Gastroesophageal sphincter (tissue), 3 donors: ENCODE data around the gene SHH.

ENCODE experiments used
- EP300 ChIP-seq: sonication (generic); formaldehyde crosslinking; IDR thresholded peaks from one replicate; pipeline ENCODE4 v1.6.1; 2017; ENCODE audit warnings: antibody characterized with exemption, mild to moderate bottlenecking
- POLR2A ChIP-seq, 2 donors: fragments of 450-650 bp; IDR thresholded peaks; one replicate each; pipeline ENCODE4 v1.6.1; 2017; ENCODE audit warnings: antibody characterized with exemption in 2 of 2, mild to moderate bottlenecking in 2 of 2, moderate library complexity in 1 of 2
- POLR2AphosphoS5 ChIP-seq: sonication (generic); formaldehyde crosslinking; IDR thresholded peaks from one replicate; pipeline ENCODE4 v1.6.1; 2017; ENCODE audit warnings: antibody characterized with exemption
- TF ChIP-seq, protein P1 (sequence below), 4 experiments: fragments of 200-600 bp in 2 of 4; fragments of 450-650 bp in 2 of 4; sonication (generic) in 1 of 4; IDR thresholded peaks; one replicate each; pipeline ENCODE4 v1.5.1; 2017 to 2019; ENCODE audit warnings: antibody characterized with exemption in 4 of 4, mild to moderate bottlenecking in 2 of 4, moderate library complexity in 2 of 4

DNA sequence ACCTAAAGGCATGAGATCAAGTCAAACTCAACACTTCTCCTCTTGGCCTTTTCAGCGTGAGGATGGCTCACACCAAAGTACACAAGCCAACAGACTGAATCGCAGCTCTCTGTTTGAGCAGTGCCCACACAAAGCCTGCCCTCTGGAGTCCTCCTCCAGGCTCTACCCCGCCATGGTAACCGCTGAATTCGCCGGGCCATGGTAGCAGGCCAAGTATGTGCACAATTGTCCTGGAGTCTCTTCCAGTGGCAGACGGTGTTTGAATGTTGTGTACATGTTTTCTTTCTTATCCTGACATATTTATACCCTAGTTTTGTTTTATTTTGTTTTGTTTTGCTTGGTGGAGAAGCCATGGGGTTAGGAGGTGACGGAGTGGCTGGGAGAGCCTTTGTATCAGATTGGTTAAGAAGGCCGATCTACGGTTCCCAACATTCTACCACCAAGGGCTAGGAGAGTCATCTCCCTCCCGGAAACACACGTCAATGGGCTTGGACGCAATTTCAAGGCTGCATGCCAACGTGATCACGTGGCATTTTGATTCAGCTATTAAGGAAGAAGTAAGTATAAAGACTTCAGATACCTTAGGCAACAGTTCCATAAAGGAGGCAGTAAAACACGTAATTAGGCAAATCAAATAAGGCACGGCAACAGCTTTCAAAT lies 12.1 kb upstream of the SHH start:
- TF ChIP-seq, protein P1, sequence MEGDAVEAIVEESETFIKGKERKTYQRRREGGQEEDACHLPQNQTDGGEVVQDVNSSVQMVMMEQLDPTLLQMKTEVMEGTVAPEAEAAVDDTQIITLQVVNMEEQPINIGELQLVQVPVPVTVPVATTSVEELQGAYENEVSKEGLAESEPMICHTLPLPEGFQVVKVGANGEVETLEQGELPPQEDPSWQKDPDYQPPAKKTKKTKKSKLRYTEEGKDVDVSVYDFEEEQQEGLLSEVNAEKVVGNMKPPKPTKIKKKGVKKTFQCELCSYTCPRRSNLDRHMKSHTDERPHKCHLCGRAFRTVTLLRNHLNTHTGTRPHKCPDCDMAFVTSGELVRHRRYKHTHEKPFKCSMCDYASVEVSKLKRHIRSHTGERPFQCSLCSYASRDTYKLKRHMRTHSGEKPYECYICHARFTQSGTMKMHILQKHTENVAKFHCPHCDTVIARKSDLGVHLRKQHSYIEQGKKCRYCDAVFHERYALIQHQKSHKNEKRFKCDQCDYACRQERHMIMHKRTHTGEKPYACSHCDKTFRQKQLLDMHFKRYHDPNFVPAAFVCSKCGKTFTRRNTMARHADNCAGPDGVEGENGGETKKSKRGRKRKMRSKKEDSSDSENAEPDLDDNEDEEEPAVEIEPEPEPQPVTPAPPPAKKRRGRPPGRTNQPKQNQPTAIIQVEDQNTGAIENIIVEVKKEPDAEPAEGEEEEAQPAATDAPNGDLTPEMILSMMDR (IDR thresholded peaks at IDR 0.05), result no peak
- no peak for TF ChIP-seq EP300
- TF ChIP-seq POLR2A (IDR thresholded peaks at IDR 0.05), result no peak
- TF ChIP-seq POLR2AphosphoS5, result no peak
